Measurements from ENCODE around the gene CGAS.
"Not testable (repeated sequence)": the region's sequence is repeated elsewhere in the genome, so short reads cannot be mapped to it uniquely, and the experiment has no call there.

Gene CGAS

DNA sequence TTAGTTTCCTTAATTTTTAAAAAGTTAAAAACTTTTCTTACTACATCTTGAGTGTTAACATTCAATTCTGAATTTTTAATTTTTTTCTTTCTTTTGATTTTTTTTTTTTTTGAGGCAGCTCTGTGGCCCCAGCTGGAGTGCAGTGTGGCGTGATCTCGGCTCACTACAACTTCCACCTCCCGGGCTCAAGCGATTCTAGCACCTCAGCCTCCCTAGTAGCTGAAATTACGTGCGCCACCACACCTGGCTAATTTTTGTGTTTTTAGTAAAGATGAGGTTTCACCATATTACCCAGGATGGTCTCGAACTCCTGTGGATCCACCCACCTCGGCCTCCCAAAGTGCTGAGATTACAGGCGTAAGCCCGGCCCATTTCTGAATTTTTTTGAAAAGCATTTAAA lies 56.2 kb downstream of the CGAS start:
- no peak for DNase-seq (ENCODE audit: low spot score)

DNA sequence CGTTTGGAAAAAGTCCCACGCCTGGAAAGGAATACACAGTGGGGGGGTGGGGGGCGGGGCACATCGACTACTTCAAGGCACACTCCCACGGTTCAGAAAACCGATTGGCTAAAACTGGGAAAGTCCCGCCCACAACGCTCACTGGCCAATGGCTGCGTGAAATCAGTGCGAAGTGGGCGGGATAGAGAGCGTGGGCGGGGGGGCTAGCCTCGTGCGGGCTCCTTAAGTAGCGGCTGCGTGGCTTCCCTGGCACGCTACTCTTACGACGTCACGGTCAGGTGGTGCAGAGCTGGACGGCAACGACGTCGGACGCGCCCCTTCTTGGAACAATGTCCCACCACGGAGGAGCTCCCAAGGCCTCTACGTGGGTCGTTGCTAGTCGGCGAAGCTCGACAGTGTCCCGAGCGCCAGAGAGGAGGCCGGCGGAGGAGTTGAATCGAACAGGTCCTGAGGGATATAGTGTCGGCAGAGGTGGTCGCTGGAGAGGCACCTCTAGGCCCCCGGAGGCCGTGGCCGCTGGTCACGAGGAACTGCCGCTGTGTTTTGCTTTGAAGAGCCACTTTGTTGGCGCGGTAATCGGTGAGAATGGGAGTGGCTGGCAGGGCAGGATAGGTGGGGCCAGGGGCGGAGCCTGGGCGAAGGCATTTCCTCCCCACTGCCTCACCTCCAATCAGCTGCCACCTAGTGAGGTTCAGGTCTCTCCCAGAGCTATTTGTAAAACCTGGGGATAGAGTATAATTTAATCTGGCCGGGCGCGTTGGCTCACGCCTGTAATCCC lies 57.3 kb downstream of the CGAS start, which contains the start of gene DDX43:
Gene DDX43 (plus strand): TSS at position 252 of the 778 bp plus-strand sequence. CDS start 78 bp downstream, at position 330.
- peak; percentile 57 for DNase-seq (ENCODE audit: low spot score)

DNA sequence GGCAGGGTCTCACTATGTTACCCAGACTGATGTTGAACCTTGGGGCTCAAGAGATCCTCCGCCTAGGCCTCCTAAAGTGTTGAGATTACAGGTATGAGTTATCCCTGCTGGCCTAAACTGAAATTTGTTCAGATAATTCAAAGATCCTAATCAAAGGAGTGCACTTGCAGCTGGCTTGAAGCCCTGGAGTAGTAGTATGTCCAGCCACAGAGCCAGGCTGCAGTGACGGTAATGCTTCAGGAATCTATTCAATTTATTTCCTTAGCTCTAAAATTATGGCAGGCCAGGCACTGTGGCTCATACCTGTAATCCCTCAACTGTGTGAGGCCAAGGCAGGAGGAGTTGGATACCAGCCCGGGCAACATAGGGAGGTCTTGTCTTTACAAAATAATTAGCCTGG lies 58.8 kb downstream of the CGAS start:
- no peak for DNase-seq (ENCODE audit: low spot score)

DNA sequence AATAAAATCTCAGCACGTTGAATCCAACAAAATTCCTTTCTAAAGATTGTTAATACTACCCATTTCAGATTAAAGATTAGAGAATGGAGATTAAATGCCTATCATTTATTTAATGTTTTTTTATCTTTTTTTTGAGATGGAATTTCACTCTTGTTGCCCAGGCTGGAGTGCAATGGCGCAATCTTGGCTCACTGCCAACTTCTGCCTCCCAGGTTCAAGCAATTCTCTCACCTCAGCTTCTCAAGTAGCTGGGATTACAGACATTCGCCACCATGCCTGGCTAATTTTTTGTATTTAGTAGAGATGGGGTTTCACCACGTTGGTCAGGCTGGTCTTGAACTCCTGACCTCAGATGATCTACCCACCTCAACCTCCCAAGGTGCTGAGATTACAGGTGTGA lies 59.9 kb downstream of the CGAS start:
- DNase-seq (ENCODE audit: low spot score) = not testable (repeated sequence)

DNA sequence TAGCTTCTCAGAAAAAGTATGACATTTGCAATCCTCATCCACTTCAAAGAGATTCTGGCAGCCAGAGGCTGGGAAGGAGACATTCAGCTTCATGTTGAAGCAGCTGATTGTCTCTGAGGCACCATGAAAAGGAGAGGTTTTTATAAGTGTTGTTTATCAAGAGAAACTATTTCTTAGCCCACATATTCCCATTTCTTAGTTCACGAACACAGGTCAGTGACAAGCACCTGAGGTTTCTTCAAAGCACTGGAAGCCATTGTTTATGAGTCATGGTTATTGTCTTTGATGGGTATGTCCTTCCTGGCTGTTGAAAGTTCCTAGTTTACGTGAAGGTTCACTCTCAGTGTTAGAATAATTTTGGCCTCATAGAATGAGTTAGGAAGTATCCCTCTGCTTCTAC lies 60.4 kb downstream of the CGAS start:
- DNase-seq (ENCODE audit: low spot score) = no peak

DNA sequence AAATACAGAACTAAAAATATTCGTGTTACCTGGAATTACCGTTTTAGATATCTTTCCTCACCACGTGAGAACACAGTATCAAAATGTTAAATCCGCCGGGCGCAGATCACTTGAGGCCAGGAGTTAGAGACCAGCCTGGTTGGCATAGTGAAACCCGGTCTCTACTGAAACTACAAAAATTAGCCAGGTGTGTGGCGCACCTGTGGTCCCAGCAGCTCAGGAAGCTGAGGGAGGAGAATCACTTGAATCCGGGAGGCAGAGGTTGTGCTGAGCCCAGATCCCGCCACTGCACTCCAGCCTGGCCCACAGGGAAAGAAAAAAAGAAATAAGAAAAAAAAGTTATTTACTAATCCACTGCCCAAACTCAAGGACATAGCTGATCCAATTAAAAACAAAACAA lies 62.2 kb downstream of the CGAS start:
- no peak for DNase-seq (ENCODE audit: low spot score)

DNA sequence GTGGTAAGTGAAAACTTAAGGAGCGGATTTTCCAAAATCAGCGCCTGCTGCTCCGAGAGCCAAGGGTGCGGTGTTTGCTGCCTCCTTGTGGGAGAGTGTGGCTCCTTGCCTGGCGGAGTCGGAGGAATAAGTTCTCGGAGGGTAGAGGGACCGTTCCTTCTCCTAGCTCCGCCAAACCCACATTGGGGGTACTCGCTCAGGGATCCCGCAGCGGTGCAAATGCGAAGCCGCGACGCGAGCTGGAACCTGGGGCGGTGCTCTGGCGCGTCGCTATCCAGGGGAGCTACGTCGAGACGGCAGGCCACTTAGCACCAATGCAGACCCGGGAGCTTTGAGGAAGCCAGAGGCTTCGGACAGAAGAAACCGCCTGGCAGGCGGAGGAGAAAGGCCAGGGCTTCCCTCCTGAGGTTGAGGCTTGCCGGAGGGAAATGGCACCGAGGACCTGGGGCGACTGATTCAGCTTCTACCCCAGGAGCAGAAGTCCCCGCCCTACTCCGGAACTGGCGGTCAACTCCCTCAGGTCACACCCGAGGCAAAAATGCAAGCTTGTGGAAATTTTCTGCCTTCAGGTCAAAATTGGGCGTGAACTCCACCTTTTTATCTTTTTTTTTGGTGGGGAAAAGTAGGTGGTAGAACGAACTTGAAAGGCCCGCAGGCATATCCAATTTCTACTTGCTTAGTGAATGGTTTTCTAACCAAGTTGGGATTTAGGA lies 63.1 kb downstream of the CGAS start:
- DNase-seq (ENCODE audit: low spot score) = peak; percentile 36

DNA sequence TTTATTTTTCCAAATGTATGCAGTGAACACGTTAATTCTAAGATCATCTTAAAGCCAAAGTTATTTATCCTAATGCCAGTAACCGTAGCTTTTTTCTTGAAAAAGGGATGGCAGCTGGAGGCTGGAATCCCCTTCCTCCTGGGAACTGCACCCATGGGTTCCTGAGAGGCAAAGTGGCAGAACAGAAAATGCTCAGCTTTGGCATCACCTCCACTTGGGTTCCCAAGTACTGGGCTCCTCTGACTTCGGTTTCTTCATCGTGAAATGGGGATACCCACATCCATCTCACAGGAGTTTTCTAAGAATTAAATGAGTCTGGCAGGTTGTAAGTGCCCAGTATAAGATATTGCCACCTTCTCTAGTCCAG lies 63.7 kb downstream of the CGAS start:
- DNase-seq (ENCODE audit: low spot score) = no peak

DNA sequence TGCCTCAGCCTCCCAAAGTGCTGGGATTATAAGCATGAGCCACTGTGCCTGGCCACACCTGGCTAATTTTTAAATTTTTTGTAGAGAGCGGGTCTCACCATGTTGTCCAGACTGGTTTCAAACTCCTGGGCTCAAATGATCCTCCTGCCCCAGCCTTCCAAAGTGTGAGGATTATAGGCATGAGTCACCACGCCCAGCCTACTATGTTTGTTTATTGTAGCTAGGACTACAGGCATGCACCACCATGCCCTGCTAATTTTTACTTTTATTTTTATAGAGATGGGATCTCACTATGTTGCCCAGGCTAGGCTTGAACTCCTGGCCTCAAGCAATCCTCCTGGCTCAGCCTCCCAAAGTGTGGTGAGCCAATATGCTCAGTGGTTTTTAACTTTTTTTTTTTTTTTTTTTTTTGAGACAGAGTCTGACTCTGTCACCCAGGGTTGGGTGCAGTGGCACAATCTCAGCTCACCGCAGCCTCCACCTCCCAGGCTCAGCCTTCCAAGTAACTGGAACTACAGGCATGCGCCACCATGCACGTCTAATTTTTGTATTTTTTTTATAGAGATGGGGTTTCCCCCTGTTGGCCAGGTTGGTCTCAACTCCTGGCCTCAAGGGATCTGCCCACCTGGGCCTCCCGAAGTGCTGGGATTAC lies 69.5 kb downstream of the CGAS start:
- DNase-seq (ENCODE audit: low spot score) = no peak

DNA sequence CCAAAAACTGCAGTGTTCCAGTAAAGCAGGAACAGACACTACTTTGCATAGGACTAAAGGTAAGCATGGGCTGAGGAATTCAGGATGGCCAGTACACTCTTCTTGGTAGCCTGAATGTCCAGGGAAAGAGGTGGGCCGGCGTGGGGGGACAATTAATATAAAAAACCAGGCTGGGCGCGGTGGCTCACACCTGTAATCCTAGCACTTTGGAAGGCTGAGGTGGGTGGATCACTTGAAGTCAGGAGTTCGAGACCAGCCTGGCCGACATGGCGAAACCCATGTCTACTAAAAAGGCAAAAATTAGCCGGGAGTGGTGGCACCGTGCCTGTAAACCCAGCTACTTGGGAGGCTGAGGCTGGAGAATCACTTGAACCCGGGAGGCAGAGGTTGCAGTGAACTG lies 70.6 kb downstream of the CGAS start:
- DNase-seq (ENCODE audit: low spot score) = not testable (repeated sequence)

DNA sequence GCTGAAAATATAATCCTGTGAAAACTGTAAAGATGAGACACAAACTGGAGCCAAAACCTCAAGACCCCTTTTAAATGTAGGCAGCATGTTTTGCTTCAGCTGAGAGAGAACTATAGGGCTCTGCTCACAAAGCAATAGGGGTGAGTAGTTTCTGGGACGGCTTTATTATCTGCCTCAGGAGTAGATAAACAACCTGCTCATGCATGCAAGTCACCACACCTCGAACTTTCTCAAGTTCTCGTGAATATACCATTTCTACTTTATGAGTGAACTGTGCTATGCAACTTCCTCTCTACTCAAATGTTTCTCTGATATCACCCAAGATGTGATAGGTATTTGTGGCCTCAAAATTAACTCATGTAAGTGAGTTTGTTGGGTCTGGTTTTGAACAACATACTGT lies 74.9 kb downstream of the CGAS start:
- DNase-seq (ENCODE audit: low spot score) = no peak

DNA sequence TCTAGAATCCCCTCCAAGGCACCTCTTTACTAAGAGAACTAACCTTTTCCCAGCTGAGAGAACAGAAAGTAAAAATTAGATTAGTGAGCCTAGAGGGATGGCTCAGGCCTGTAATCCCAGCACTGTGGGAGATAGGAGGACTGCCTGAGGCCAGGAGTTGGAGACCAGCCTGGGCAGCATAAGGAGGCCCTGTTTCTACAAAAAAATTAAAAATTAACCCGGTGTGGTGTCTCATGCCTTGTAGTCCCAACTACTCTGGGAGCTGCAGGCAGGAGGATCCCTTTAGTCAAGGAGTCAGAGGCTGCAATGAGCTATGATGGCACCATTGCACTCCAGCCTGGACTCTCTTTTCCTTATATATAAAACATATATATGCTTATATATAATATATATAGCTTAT lies 76.9 kb downstream of the CGAS start:
- DNase-seq (ENCODE audit: low spot score) = no peak

All from pons (tissue), 1 donor.